A204.1 (cell line): Measurements from ENCODE around the gene UXT.
"Not testable (repeated sequence)": the region's sequence is repeated elsewhere in the genome, so short reads cannot be mapped to it uniquely, and the experiment has no call there.

Source experiments
- FAIRE-seq: peaks from 2 replicates; lab custom pipeline; 2012; peaks lifted over from hg19 to GRCh38; lab: Jason Lieb, UNC

The UXT gene

DNA sequence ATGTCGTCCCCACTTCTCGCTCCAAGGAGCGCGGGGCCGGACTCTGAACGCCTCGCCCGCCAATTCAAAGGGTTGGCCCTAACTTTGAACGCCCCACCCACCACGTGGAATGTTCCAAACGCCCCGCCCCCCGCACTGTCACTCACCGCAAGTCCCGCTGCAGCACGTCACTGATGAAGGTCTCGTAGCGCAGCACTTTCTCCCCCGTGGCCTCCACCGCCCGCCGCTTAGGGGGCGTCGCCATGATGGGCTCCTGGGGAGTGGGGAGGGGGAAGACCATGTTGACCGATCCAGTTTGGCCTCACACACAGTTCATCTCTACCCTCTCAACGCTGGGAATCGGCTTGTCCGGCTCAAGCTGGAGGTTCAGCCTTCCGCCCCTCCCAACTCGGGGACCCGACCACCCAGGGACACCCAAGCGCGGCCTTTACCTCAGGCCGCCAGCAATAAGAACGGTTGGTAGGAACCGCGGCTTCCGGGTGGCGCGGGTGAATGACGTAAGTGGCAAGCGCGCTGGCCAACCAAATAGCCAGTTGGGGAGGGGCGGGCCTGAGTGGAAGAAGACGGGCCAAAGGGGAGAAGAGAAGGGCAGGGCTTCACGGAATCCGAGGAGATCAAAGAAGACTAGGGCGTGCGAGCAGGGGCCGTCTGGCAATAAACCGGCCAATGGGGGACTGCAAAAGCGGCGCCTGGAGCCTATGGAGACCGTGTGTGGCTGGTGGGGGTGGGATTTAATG is at the start of gene UXT:
Gene UXT (minus strand): TSS at position 497 of the 737 bp plus-strand sequence. CDS start 253 bp downstream, at position 244.
- peak; percentile 74 for FAIRE-seq

DNA sequence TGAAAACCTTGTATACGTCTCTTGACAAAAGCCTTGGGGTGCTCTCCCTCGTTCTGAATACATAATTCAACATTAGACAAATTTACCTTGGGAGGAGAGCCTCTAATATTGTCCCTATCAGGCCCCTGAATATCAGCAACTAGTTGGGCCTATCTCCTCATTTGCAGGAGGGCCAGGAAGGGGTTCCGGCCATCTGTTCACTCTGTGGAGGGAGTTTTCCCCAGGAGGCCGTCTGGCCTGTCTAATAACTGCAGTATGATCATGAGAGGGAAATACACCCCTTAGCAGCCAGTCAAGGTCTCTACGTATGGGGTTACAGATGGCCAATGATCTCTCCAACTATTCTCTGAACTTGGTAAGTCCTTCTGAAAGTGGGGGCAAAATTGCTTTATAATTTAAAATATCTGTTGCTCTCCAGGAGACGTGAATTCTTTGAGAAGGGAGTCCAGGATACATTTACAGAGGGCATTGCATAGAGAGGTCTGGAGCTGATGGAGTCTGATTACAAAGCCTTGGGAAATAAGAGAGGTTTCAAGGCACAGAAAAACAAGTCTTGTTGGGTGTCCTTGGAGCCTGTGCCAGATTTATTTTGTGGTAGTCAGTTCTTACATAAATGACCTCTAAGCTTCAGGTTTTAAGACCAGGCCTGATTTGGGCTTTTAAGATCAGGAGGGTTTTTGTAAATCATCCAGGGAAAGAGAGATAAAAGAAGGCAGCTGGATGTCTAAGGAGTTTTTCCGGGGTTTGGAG is 48.2 kb upstream of the UXT start:
- no peak for FAIRE-seq

GRCh38 chrX:47706575-47706974 is 47.6 kb upstream of the UXT start:
- no peak for FAIRE-seq

GRCh38 chrX:47704736-47705135 is 45.8 kb upstream of the UXT start:
- FAIRE-seq = no peak

DNA sequence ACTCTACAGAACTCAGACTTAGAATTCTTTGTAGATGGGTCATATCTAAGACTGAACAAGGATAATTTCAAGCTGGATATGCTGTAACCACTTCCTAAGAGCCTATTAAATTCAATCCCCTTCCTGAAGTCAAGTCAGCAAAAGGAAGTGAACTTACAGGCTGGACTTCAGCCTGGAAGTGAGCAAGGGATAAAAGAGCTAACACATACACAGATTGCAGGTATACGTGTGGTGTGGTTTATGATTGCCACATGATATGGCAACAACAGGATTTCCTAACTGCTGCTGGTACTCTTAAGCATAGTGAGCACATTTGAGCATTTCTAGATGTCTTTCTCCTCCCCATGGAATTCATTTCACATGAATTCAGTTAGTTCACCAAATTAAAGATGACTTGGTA is 38.2 kb upstream of the UXT start:
- FAIRE-seq = no peak

DNA sequence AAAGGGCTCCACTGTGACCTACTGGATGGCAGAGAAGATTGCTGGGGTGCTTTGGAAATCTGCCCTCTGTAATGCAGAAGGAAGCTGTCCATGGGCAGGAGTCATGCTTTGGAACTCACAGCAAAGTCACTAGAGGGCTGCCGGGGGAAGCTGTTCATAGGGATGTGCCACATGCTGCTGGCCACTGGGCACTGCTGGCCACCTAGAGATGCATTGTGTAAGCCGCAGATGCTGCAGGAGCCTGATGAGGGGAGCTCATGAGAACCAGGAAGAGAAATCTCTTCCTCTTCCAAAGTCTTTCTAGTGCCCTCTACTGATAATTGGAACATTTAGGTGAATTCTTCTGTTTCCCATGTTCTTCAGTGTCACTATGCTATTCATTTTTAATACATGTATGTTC is 31.2 kb upstream of the UXT start:
- FAIRE-seq = no peak

DNA sequence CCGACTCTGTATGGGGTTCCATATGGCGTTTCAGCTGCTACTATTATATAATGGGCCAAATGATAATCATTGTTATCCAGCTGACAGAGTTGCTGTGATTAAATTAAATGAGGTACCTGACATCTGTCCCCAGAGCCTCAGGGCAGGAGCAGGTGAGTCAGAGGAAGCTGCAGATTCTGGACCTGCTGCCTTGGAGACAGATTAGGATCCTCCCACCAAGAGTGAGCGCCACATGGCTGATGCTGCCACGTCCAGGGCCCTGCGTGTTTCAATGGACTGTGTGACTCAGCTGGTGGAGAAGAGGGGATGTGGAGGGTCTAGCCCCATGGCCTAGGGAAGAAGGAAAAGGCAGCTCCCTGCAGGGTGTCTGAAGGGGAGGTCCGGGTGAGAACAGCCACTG is 28.3 kb upstream of the UXT start:
- FAIRE-seq = no peak

DNA sequence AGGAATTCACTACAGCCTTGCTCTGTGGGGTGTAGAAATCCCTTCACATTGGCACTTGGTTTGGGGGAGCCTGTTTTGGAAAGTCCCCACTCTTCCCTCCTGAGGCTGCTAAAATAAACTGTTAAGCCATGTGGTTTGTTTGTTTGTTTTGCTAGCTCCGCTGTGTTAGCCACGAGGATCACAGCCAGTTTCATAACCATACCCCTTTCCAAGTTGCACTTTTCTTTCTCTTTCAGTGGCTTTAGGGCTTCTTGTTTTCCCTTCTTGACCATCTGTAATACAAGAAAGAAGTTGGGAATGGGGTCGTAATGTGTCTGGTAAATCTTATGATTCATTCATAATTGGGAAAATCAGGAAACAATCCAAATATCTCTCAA is 24.8 kb upstream of the UXT start:
- no peak for FAIRE-seq

- no peak for FAIRE-seq
Observed at GRCh38 chrX:47683184-47683828, 24.3 kb upstream of the UXT start.

GRCh38 chrX:47675959-47676859 is 17.2 kb upstream of the UXT start:
- not testable (repeated sequence) for FAIRE-seq

DNA sequence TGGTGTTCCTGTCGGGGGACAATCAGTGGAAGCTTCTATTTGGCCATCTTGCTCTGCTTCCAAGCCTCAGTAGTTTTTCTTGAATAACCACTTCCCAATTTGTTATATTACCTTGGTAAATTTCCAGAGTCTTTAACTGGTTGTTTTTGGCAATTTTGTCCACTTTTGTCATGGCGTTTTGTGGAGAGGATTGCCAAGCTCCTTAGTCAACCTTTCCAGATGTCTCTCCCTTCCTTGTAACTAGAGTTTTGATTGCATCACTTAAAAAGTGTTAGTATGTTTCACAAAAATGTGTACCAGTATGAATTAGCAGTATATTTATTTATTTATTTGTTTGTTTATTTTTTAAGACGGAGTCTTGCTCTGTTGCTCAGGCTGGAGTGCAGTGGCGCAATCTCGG is 15.8 kb upstream of the UXT start:
- FAIRE-seq = no peak

DNA sequence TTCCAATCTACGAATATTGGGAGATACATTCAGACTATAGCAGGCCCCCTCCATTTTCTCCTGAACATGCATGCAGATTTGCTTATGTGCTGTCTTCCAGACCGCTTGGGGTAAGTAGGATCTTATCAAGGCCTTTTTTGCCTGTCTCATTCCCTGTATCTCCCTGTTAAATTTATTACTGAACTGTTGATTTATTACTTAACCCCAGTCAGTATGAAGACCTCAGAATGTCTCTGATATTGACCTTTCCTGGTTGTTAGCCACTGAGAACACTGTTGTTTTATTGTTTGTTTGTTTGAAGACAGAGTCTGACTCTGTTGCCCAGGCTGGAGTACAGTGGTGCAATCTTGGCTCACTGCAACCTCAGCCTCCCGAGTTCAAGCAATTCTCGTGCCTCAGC is 6.8 kb upstream of the UXT start:
- not testable (repeated sequence) for FAIRE-seq

DNA sequence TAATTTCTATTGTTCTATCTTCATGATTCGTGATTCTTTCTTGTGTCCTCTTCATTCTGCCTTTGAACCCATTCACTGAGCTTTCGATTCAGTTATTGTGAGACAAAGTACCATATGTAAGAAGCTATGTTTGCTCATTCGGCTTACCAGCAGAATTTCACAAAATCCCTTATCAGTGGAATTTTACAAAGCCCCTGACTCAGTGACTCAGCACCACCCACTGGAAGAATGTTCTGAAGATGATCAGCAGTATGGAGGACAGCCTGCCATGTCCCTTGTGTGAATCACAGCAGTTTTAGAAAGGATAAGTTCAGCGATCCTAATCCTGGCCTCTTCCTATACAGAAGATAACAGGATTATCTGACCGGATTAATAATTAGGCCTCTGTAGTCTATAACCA is 5.8 kb upstream of the UXT start:
- no peak for FAIRE-seq

- no peak for FAIRE-seq
Observed at GRCh38 chrX:47662144-47662657, 3.2 kb upstream of the UXT start.

DNA sequence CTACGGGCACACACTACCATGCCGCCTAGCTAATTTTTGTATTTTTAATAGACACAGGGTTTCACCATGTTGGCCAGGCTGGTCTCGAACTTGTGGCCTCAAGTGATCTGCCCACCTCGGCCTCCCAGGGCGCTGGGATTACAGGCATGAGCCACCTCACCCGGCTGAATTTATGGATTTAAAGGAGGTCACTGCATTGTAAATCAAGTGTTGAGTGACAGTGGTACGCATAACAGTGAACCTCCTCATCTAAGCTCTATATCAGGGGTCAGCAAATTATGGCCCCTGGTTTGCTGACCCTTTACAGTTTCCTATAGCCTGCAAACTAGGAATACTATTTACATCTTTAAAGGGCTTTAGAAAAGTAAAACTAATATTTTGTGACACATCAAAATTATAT is 2.6 kb upstream of the UXT start:
- FAIRE-seq = no peak

DNA sequence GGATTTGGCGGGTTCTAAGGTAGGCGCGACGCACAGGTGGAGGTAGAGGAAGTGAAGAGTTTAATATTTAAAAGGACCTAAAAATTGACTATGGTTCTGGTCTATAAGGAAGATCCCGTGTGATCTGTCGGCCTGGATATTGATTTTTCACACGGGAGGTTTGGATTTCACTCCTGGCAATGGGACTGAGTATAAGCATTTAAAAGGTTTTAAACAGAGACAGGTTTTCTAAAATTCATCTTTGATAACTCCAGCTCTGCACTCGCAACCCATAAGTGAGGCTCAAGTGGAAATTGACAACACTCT is 394 bp upstream of the UXT start:
- no peak for FAIRE-seq

DNA sequence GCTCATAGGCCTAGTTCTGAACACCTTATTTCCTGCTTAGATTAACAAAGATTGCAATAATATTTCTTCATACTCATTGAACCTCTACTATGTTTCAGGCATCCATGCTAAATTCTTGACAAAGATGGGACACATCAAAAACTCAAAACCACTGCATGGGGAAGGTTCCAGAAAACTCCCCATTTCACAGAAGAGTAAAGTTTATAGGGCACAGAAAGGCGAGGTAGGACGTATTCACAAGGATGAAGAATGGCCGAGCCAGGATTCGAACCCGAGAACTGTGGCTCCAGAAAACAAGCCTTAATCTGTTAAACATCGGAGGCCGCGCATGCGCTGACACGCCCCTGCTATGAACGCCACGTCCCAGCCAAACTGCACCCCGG is 688 bp downstream of the UXT start:
- FAIRE-seq = no peak

DNA sequence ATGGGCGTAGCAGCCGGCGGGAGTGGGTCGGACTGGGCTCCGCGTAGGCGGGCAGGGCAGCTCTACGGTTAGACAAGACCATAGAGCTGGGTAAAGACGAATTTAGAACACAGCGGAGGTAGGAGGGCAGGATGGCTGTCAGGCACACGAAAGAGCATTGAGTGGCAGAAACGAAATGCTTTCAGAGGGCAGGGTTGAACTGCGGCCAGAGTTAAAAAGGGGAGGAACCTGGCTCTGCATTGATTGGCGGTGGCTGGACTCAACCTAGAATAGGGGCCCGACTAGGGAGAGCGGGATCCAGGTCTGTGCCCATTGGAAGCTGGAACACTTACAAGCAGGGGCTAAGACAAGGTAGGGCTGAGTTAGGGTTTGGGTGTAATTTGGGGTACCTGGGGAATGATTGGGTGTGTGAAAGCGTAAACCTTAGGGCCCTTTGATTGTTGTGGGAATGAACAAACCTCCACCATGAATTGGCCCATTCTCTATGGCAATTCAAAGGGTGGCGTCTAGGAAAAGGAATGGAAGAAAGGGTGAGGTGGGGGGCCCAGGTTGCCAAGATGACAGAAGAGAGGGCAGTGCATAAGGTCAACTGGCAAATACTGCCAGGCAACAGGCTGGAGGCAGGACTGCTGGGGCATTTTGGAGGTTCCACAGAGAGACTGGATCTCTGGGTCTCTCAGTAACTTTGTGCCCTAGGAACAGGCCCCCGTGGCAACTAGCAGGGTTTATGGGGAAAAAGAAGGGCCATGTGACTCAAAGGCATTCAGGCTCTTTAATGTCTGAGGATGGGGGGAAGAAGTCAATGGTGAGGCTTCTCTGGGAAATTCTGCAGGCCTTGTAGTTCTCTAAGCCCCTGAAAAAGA is 7.7 kb downstream of the UXT start:
- no peak for FAIRE-seq

GRCh38 chrX:47650164-47651042 is 8.6 kb downstream of the UXT start, which contains the start of gene ELK1:
Gene ELK1 (minus strand): TSS chrX:47650563. CDS start chrX:47641441, 9,122 bp downstream.
- peak; percentile 96 for FAIRE-seq

GRCh38 chrX:47649781-47650163 is 9.2 kb downstream of the UXT start:
- FAIRE-seq = no peak
